Activated CD4-positive, CD25-positive, alpha-beta regulatory T cell treated with anti-CD3 and anti-CD28 coated beads, Interleukin-2, amount 50 U/mL, for 72 hours (primary cell): ENCODE data around the gene PTGES2.
"Not testable (repeated sequence)": the region's sequence is repeated elsewhere in the genome, so short reads cannot be mapped to it uniquely, and the experiment has no call there.

Experiments used
- DNase-seq: peaks from one replicate; pipeline ENCODE4 v3.0.0; 2021

PTGES2 gene

DNA sequence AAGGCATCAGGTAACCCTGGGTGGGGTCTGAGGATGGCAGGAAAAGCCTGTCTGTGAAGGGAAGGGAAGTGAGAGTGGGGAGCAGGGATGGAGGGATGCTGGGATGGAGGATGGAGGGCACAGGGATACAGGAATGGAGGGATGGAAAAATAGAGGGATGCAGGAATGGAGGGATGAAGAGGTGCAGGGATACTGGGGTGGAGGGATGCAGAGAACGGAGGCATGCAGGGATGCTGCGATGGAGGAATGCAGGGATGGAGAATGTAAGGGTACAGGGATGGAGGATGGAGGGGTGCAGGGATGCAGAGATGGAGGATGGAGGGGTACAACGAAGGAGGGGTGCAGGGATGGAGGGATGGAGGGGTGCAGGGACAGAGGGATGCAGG, 9.1 kb downstream of the PTGES2 start:
- no peak for DNase-seq

- peak; percentile 99 for DNase-seq
These were observed 9.7 kb downstream of the PTGES2 start for GRCh38 chr9:128117613-128118471.

DNA sequence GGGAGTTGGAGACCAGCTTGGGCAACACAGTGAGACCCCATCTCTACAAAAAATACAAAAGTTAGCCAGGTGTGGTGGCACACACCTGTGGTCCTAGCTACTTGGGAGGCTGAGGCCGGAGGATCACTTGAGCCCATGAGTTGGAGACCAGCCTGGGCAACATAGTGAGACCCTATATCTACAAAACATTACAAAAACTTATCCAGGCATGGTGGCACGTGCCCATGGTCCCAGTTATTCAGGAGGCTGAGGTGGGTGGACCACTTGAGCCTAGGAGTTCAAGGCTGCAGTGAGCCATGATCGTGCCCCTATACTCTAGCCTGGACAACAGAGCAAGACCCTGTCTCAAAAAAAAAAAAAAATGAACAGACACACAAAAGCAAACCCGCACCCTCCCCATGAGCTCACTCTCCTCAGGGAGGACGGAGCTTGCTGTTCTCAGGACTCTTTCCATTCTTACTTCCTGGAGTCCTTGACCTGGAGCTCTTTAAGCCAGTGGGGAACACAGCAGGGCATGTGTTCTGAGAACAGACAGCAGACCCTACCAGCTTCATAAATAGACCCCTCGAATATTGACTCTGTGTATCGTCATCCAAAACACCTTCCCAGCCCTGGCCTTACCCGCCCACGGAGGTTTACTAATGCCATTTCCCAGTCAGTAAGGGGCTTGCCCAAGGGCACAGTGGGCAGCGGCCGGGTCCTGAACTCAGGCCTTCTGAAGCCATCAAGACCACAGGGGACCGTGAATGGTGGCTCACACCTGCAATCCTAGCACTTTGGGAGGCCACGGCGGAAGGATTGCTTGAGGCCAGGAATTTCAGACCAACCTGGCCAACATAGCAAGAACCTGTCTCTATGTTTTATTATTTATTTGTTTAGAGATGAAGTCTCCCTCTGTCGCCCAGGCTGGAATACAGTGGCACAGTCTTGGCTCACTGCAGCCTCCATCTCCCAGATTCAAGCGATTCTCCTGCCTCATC, 11.1 kb downstream of the PTGES2 start:
- DNase-seq = no peak

- DNase-seq = no peak
These were observed 12.1 kb downstream of the PTGES2 start for GRCh38 chr9:128115187-128116103.

DNA sequence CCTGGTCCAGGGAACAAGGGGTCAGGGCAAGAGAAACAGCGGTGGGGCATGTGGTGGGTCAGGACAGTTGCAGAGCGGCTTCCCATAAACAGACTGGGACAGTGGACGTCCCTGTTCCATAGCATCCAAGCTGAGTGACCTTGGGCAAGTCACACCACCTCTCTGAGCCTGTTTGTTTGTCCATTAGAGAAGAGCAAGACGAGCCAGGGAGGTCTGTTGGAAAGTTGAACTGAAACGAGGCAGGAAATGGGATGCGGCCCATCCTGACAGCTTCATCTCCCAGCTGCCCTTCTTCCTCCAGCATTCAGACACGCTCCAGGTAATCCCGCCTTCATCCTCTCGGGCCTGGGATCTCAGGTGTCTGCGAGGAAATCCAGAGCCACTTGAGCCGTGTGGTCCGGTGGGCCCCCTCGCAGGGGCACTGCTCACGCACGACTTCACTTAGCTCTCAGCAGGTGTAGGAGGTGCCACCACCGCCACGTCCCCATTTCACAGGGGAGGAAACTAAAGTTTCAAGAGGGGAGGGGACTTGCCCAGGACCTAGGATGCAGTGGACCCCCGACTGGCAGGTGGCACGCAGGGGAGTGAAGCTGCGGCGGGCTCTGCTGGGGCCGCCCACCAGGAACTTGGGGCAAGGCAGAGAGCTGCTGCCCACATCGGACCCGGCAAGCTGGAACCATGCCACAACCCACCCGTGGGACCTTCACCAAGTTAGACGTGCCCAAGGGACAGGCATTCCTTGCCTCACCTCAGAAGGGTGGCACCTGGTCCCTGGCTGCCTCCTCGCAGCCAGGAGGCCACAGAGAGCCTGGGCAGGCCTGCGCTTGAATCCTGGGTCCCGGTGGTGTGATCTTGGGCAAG, 13.0 kb downstream of the PTGES2 start:
- DNase-seq = no peak

- DNase-seq = no peak
These were observed 13.8 kb downstream of the PTGES2 start for GRCh38 chr9:128113526-128114325.

- not testable (repeated sequence) for DNase-seq
These were observed 15.8 kb downstream of the PTGES2 start for GRCh38 chr9:128111726-128112125.

DNA sequence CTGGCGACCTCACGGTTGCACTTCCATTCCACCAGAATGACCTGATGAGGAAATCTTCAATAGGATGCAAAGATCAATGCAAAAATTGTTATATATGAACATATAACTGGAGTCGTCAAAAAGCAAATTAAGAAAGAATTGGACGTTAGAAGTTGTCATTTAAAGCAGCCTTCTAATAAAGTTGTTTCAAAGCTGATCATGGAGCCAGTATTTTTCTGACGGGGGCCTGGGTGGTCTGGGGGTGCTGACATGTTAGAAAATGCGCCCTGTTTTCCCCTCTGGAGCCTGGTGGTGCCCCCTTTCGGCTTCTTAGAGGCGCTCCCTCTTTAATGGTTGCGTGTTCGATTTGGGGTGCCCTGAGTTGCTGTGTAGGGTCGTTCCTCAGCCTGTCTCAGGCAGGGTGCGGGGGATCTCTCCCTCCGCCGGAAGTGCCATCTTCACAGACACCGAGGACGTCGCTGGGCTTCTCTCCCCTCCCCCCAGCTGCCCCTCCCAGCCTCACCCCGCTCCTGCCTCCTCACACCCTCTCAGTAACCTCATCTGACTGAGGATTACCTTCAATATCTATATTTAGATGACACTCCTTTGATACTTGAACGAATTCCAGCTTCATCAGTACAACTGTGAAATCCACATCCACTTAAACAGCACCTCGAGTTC, 18.3 kb downstream of the PTGES2 start:
- no peak for DNase-seq

- no peak for DNase-seq
These were observed 19.1 kb downstream of the PTGES2 start for GRCh38 chr9:128108269-128109049.

GRCh38 chr9:128107468-128108268, 19.9 kb downstream of the PTGES2 start:
- DNase-seq = no peak

GRCh38 chr9:128106940-128107467, 20.5 kb downstream of the PTGES2 start:
- no peak for DNase-seq

DNA sequence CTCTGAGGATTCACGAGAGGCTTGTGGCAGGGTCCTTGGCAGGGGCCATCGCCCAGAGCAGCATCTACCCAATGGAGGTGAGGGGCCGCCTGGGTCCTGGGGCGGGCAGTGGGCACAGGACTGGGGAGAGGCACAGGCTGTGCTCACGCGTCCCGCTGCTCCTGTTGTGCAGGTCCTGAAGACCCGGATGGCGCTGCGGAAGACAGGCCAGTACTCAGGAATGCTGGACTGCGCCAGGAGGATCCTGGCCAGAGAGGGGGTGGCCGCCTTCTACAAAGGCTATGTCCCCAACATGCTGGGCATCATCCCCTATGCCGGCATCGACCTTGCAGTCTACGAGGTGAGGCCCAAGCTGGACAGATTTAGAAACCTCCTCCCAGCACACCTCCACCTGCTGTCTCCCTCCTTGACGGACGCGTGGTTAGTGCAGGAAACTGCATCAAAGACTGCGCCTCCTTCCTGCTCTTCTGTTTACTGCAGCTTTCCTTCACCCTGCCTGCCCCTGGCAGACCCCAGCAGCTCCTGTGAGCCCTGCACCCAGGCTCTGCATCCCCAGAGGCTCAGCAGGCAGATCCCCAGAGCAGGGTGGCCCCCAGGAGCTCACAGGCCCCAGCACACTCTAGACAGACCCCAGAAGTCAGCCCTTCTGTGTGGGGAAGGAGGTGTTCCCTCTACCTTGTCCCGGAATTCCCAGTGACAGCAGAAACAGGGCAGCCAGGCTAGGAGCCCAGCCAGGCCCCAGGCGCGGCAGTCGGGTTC, 21.2 kb downstream of the PTGES2 start:
- DNase-seq = no peak

GRCh38 chr9:128105538-128106175, 21.9 kb downstream of the PTGES2 start:
- DNase-seq = no peak

DNA sequence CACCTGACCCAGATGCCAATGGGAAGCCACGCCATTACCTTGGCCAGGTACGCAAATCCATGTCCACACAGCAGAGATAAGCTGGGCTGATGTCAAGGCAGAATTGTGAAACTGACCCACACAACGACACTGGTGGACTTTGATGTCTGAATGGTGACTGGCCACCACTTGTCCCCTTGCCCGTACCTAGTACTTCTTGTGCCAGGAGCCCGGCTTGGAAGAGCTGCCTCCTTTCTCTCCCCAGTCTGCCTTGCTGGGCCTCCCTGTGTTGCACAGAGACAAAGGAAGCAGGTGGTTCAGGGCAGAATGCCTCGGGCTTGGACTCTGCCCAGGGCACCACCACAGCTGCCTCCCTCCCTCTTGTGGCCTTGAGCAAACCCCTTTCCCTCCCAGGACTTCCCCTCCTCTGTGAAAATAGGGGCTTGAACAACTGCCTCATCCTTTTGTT, 23.3 kb downstream of the PTGES2 start:
- no peak for DNase-seq

DNA sequence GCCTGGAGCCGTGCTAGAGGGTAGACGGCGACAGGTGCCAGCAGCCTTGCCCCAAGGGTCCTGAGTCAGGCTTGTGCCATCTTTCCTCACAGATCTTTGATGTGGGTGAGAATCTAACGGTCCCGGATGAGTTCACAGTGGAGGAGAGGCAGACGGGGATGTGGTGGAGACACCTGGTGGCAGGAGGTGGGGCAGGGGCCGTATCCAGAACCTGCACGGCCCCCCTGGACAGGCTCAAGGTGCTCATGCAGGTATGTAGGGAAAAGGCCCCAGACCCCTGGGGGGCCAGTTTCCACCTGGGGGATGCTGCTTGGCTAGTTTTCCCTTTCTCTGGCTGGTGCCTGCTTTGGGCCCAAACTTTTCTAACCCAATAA, 24.0 kb downstream of the PTGES2 start:
- no peak for DNase-seq

GRCh38 chr9:128102861-128103588, 24.5 kb downstream of the PTGES2 start:
- DNase-seq = no peak
